GM21825 (cell line): ENCODE measurements around the gene ABO.
"Not testable (repeated sequence)": the region's sequence is repeated elsewhere in the genome, so short reads cannot be mapped to it uniquely, and the experiment has no call there.

ENCODE experiments used
- ATAC-seq: cut with Tn5 transposase; IDR thresholded peaks from one replicate; pipeline ENCODE4 v1.9.1; 2021; ENCODE audit warnings: mild to moderate bottlenecking, moderate library complexity; ENCODE audit not compliant: unreplicated experiment

The ABO gene

DNA sequence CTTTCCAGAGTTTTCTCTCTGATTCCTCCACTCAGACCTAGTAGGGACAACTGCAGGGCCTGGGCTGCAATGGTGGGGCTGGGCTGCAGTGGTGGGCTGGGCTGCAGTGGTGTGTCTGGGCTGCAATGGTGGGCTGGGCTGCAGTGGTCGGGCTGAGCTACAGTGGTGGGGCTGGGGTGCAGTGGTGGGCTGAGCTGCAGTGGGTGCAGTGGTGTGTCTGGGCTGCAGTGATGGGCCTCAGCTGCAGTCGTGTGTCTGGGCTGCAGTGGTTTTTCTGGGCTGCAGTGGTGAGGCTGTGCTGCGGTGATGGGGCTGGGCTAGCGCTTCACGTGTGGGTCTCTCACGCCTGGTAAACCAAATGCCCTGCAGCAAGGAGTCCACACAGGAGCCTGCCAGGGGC is 27.4 kb downstream of the ABO start:
- ATAC-seq = no peak

DNA sequence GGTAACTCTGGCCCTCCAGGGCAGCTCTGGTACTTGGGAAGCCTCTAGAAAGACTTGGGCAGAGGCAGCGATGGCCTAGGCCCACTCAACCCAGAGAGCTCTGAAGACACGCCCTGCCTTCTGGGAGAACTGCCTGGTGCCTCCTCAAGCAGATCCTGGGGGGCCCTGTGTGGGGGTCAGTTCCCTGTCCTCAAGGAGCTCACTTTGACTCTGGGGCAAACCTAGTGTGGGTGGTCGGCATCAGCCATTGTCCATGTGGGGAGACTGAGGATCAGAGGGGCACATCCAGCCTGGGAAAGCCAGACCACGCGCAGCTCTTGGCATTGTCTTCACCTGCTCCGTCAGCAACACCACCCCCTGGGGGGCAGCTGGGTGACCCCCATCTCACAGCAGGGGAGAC is 28.0 kb downstream of the ABO start:
- ATAC-seq = no peak

DNA sequence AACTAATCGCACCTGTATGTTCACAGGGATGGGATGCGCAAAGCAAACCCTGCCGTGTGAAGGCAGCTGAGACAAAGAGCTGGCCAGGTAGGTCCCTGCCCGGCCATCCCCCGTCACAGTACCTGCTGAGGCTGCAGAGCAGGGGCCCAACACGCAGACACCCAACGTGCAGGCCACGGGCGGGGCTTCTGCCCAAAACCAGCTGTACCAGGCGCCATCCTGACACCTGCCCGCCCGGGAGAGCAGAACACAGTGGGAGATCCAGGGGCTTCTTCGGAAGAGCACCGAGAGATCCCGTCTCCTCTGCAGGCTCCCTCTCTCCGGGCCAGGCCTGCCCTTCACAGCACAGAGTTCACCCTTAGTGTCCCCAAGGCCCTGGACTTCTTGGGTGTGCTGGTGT is 28.4 kb downstream of the ABO start:
- ATAC-seq = no peak

DNA sequence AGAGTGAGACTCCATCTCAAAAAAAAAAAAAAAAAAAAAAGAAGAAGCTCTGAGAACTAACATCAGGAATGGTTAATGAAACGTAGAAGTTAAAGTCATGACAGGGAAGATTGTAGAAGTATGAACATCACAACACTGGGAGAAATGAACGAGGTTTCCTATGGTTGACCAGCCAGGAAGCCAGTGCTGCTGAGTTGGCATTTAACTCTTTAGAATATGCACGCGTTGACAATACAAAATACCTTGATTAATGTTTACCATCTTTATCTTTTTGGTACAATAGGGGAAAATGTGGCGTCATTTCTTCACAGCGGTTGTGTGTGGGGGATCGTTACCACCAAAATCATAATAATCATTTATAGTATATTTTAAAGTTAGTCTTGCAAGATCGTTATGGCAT is 32.0 kb downstream of the ABO start:
- ATAC-seq = no peak

DNA sequence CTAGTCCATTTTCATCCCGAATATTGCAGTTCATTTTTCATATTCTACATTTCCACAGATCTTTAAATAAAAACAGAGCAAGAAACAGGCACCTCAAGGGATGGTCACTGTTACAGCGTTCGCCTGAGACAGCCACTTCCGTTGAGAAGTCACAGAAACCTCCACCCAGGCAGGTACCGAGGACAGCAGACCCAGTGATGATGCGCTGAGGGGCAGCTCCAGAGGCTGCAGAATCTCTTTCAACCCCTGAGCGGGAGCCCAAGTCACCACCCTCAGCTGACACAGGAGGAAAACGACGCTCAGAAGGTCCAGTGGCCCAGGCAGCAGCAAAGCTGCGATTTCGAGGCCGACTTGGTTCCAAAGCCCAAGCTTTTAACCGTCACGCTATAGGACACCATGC is 32.8 kb downstream of the ABO start:
- no peak for ATAC-seq

DNA sequence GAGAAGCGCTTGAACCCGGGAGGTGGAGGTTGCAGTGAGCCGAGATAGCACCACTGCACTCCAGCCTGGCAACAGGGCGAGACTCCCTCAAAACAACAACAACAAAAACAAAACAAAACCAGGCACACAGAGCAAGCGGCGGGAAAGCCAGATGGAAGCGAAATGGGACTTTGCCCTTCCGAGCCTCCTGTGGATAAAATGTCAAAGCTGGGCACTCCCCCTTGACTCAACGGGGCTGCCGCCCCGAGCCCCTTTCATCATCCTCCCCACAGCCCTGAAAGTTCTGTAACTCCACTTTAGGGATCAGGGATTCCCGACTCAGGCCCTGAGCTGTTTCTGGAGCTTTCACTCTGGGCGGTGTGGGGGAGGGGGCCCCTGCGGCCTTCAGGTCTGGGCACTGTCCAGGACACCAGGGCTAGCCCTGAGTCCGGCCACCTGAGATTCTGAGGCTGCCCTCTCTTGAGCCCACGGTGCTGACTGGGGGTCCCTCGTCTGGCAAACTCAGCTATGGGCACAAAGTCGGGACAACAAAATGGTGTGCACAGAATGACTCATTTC is 35.4 kb downstream of the ABO start:
- no peak for ATAC-seq

DNA sequence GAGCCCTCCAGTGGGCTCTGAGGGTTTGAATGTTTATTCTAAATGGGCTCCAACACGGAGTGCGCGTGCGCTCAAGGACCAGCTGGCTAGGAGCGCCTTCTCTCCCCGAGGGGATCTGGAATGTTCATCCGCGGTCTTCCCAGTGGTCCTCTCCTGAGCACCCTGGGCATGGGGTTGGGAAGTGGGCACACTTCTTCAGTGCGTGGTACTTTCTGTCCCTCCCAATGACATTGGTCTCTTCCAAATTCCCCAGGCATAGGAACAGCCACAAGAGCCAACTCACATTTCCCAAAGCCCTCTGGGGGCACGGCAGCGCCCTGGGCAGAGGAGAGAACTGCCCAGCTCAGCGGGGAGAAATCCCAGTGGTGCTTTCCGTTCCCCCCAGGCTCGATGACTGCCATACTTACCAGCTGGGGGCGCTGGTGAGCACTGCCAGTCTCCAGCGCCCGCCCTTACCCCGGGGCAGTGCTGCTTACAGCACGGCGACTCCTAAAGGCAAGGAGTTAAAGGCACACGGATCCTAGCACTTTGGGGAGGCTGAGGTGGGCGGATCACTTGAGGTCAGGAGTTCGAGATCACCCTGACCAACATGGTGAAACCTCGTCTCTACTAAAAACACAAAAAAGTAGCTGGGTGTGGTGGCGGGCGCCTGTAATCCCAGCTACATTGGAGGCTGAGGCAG is 36.0 kb downstream of the ABO start:
- ATAC-seq = no peak

DNA sequence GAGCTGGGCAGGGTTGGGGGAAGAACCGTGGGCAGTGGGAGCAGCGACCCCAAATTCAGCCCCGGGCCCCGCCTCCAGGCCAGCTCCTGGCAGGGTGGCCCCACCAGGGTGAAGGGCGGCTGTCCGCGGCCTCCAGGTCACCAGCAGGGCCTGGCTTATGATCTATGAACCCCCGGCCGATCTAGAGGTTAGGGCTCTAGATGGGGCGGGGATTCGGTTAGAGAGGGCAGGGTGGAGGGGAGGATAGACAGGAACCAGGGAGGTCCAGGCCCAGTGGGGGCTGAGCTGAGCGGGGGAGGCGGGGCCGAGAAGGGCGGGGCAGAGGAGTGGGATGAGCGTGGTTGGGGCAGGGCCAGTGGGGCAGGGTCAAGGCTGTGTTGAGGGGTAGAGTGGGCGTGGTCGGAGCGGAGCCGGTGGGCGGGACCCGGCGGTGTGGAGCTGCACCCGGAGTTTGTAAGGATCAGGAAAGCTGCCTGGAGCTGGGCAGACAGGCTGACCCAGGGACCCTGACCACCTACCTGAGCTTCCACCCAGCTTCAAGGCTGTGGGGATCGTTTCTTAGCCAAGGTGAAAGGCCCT is 36.6 kb downstream of the ABO start:
- no peak for ATAC-seq

DNA sequence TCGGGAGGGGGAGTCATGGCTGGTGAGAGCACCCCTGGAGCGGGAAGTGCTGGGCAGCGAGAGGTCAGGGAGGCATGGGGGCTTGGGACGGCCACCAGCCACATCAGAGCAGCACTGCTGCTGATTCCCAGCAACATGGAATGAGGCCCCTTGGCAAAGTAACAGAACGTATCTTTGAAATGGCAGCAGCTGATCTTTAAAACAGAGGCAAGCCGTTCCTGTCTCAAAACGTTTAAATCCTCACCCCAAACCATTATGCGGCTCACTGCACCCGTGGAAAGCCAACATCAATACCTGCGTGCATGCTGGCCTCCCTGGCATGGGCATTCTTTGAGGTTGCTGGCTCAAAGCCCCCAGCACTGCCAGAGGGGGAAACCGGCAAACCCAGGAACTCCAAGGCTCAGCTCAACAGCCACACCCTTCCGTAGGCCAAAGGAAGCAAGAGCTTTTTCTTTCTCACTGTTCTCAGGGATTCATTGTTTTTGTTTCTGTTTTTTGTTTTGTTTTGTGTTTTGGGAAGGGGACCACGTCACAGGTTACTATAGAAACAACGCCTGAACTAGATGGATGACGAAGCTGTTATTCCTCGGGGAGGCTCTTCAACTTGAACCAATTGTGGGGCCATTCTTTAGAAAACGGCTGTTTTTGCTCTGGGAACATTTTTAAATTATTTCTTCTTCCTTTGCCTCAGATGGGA is 37.8 kb downstream of the ABO start:
- no peak for ATAC-seq

DNA sequence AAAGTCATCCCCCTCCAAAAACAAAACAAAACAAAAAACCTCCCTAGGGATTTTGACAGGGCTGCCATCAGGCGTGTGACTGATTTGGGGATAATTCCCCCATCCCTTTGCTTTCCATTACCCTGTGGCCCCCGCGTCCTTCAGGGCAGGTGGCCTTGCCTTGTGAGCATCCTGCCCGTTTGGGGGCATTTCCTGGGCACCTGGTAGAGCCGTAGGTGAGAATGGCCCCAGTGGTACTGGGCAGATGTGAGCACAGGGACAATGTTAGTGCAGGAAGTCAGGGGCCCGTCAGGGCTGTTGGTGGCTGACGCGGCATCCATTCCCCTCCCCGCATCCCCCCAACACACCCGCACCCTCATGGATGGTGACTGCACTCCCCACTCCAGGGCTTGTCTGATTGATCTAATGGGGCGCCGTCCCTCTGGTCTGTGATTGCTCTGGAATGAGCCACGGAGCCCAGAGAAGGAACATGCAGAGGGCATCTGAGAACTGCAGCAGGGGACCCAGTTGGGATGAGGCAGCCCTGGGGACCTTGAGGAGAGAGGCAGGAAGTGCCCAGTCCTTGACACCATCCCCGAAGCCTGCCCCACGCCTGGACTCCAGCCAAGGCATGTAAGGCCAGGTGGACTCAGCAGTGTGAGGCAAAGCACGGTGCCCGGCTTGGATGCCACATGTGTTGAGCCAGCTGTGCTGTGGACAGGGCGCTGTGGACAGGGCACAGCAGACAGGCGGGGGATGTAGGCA is 38.5 kb downstream of the ABO start:
- not testable (repeated sequence) for ATAC-seq

- ATAC-seq = no peak
These were observed 39.3 kb downstream of the ABO start for GRCh38 chr9:133235549-133236222.

DNA sequence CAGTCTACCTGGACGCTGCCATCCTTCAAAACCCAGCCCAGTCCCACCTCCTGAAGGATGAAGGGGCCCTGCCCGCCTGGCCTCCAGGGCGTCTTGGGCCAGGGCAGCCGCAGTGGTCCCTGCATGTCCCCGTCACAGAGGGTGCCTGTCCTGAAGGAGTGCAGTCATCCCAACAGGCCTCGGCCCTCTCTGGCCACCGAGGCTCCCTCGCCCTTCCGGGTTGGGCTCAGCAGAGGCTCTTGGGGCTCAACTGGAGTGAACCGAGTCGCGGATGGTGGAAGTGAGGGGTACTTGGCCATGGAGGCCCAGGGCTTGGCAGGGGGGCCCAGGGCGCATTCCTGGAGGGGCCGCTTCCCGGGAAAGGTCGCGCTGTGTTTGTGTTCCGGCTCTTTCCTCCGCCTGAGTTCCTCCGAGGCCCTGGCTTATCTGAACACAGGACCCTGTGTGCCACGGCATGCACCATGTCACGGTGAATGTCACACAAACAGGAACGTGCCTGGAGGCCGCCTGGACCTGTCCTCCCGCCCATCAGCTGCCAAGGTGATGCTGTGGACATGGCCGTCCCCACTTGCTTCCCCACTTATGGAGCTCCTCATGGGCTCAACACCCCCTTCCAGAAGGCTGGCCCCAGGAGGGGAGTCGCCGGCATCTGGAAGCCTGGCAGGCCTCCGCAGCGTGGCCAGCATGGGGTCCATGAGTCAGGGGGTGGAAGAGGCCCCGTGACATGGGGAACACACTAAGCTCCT is 40.3 kb downstream of the ABO start:
- no peak for ATAC-seq

- ATAC-seq = no peak
These were observed 41.1 kb downstream of the ABO start for GRCh38 chr9:133233681-133234432.

DNA sequence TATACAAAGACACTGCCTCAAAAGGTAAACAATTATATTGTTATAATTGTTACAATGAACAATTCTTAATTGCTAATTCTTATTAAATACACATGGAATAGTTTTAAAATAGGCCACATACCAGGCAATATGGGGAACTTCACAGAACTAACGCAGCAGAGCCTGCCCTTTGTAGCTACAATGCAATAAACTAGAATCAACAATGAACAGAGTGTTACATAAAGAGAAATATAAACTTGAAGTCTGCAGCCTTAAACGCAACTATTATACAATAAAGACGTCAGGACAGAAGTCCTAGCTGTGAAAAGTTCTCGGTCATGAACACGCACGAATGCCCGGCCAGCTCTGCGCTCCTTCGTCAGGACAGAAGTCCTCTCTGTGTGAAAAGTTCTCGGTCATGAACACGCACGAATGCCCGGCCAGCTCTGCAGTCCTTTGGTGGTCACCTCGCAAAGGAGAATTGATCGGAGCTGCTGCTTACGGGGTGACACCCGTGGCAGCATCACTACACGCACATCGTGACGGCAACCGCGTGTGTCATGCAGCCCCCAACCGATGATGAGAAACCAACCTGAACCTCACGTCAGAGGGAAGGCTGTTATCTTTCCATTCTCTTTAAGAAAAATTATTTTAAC is 43.0 kb downstream of the ABO start:
- not testable (repeated sequence) for ATAC-seq

- not testable (repeated sequence) for ATAC-seq
These were observed 44.5 kb downstream of the ABO start for GRCh38 chr9:133230514-133230913.

GRCh38 chr9:133230093-133230492 is 44.9 kb downstream of the ABO start:
- ATAC-seq = no peak

- not testable (repeated sequence) for ATAC-seq
These were observed 46.4 kb downstream of the ABO start for GRCh38 chr9:133228474-133229193.

GRCh38 chr9:133227996-133228395 is 47.0 kb downstream of the ABO start:
- not testable (repeated sequence) for ATAC-seq
